ENCODE measurements around the gene AGBL1. TPM values are rescaled to one million over a fixed set of nuclear protein-coding genes. Genes with fewer than 3 reads are reported as not detected.

Gene AGBL1
- total RNA-seq, 2 donors from 2014 or later = not detected

GRCh38 chr15:86773736-86774135, 694.1 kb downstream of the AGBL1 start:
- Histone ChIP-seq H3K27me3 (no peaks in the 10 kb centered on the region), H3K27ac (no peak overlapping the region), H3K4me3 (no peak overlapping the region), H3K36me3 (no peaks in the 10 kb centered on the region), H3K4me1 (no peaks in the 10 kb centered on the region), H3K9me3 (no peaks in the 10 kb centered on the region)
- TF ChIP-seq CTCF (IDR thresholded peaks at IDR 0.05) = no peak
- no peak for DNase-seq (ENCODE audit: low spot score)

- Histone ChIP-seq H3K4me1 (no peaks in the 10 kb centered on the region), H3K4me3 (no peak overlapping the region), H3K9me3 (no peaks in the 10 kb centered on the region), H3K27me3 (no peaks in the 10 kb centered on the region), H3K27ac (no peak overlapping the region), H3K36me3 (no peaks in the 10 kb centered on the region)
- TF ChIP-seq CTCF (IDR thresholded peaks at IDR 0.05) = no peak
- DNase-seq (ENCODE audit: low spot score) = no peak
These were observed 696.5 kb downstream of the AGBL1 start for GRCh38 chr15:86776145-86776544.

- Histone ChIP-seq H3K27ac (no peak overlapping the region), H3K9me3 (no peaks in the 10 kb centered on the region), H3K4me1 (no peaks in the 10 kb centered on the region), H3K36me3 (no peaks in the 10 kb centered on the region), H3K27me3 (no peaks in the 10 kb centered on the region), H3K4me3 (no peak overlapping the region)
- no peak for TF ChIP-seq CTCF (IDR thresholded peaks at IDR 0.05)
- DNase-seq (ENCODE audit: low spot score) = no peak
These were observed 716.9 kb downstream of the AGBL1 start for GRCh38 chr15:86796521-86796920.

GRCh38 chr15:86797135-86797534, 717.5 kb downstream of the AGBL1 start:
- no peaks in the 10 kb centered on the region for H3K4me1 ChIP-seq
- no peaks in the 10 kb centered on the region for H3K36me3 ChIP-seq
- H3K4me3 ChIP-seq = no peak overlapping the region
- TF ChIP-seq CTCF (IDR thresholded peaks at IDR 0.05) = no peak
- DNase-seq (ENCODE audit: low spot score) = no peak
- no peaks in the 10 kb centered on the region for H3K9me3 ChIP-seq
- no peaks in the 10 kb centered on the region for H3K27me3 ChIP-seq
- H3K27ac ChIP-seq = no peak overlapping the region

GRCh38 chr15:86799226-86799625, 719.6 kb downstream of the AGBL1 start:
- Histone ChIP-seq H3K4me3 (no peak overlapping the region), H3K36me3 (no peaks in the 10 kb centered on the region), H3K27ac (no peak overlapping the region), H3K9me3 (no peaks in the 10 kb centered on the region), H3K27me3 (no peaks in the 10 kb centered on the region), H3K4me1 (no peaks in the 10 kb centered on the region)
- DNase-seq (ENCODE audit: low spot score) = no peak
- TF ChIP-seq CTCF (IDR thresholded peaks at IDR 0.05) = no peak

GRCh38 chr15:86802244-86802643, 722.6 kb downstream of the AGBL1 start:
- no peak for TF ChIP-seq CTCF (IDR thresholded peaks at IDR 0.05)
- no peak for DNase-seq (ENCODE audit: low spot score)
- Histone ChIP-seq H3K27ac (no peak overlapping the region), H3K9me3 (no peaks in the 10 kb centered on the region), H3K36me3 (no peaks in the 10 kb centered on the region), H3K4me3 (no peak overlapping the region), H3K4me1 (no peaks in the 10 kb centered on the region), H3K27me3 (no peaks in the 10 kb centered on the region)

Measured in right atrium auricular region (tissue), 2 donors.